HG03439 (cell line): ENCODE measurements around the gene IL1RL2.
A peak's percentile ranks its signal among the peaks of the same experiment; 100 is the strongest.

Experiments used
- ATAC-seq: cut with Tn5 transposase; IDR thresholded peaks from one replicate; pipeline ENCODE4 v1.9.1; 2021; ENCODE audit warnings: mild to moderate bottlenecking, moderate library complexity; ENCODE audit not compliant: unreplicated experiment

The IL1RL2 gene

DNA sequence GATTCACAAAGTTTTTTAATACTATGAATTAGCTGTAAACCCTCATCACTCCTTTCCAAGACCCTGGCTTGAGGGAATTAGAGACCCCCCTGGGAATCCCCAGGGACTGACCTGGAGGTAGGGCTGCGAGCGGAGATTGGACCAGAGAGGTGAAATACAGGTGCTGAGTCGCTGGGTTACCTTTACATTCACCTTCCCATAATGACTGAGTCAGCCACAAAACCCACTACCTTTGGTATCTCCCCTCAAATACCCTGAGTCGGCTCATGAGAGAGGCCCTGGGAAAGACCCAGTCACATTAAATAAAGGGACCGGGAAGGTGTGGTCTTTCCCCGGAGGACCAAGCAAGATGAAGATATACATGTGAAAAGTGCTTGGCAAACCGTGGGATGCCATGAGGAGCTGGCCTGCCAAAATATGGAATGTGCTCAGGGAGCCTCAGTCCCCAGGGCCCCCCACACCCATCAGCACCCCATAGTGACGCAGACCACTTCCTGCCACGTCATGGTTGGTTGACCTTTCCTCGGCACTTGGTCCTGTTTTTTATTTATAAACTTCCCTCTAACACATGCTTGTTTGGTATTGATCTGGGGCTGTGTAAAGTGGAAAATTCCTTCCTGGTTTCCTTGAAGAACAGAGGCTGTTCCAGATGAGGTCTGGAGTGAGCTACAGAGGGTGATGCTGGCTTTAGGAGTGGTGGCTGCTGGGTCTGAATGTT is 51.4 kb downstream of the IL1RL2 start:
- no peak for ATAC-seq

DNA sequence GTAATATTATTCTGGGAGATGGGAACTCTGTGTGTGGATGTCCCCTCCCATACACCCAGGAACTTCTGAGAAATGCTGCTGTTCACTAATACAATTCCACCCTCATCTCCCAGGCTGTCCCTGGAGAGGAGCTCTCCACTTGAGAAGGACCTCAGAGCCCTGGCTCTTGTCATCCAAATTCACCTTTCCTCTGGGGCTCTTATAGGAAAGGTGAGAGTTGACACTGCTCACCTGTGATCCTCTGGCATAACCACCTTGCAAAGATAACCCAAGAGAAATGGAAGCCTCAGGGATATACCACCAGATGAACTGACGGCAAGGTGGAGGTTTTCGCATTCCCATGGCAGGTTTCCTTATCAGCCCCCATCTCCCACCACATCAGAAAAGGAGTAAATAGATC is 52.0 kb downstream of the IL1RL2 start:
- ATAC-seq: no peak

DNA sequence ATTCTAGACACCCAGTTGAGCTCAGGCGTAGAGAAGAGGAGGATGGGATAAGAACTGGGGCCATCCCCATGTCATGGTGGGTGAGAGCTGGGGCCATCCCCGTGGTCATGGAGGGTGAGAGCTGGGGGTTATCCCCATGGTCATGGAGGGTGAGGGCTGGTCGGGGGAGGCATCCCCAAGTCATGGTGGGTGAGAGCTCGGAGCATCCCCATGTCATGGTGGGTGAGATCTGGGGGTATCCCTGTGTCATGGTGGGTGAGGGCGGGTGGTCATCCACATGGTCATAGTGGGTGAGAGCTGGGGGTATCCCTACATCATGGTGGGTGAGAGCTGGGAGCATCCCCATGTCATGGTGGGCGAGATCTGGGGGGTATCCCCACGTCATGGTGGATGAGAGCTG is 52.5 kb downstream of the IL1RL2 start:
- ATAC-seq: no peak

DNA sequence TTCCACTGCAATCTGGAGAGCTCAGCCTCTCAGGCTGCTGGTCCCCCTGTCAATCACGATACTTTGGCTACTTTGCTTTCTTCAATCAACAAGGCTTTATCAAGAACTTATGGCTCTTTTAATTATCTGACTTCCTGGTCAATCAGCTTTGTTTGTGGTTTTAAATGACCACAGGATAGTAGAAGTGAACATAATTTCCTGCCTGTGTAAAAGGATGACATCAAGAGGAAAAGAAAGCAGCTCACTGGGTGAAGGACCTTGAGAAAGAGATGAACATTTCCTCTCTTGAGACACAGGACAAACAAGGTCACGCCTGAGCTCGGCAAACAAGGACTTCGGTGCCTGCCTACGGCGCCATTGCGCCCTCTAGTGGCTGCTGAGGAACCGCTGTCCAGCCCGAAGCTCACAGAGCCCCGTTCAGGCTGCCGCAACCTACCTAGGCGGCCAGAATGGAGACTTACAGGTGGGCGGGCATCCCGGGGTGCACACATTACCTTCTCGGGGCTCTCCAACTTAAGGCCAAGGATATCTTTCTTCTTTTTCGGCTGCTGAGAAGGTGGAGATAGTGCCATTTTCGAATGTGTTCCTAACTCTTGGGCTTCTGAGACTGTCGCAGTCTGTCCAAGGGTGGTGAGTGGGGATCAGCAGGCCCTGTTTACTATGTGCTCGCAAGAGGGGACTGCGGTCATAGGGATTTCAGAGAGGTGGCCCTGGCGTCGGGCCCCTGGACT is 54.0 kb downstream of the IL1RL2 start:
- peak; percentile 87 for ATAC-seq

DNA sequence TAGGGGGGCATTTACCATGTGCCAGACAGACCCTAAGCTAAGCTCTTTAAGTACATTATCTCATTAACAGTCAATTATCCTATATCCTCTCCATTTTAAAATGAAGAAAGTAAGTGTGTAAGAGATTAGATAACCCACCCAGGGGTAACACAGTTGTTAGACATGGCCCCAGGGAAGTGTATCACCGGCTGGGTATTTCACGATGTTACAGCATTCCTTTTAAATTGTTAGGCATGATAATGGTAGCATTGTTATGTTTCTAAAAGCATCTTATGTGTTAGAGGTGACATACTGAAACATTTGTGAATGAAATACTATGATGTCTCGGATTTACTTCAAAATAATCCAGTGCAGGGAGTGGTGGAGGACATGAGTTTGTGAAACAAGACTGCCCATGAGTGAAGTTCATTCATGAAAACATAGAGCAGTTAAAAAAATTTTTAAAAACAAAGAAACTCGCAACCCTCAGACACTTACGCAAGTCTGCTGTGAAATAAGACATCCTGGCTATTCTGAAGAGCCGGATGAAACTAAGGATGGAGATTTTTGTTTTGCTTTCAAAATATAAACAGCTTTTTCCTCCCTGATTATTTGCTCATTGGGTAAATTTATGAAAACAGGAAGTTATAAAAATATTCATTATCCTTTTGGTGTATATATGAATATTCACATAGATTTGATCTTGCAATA is 54.9 kb downstream of the IL1RL2 start:
- ATAC-seq: no peak

DNA sequence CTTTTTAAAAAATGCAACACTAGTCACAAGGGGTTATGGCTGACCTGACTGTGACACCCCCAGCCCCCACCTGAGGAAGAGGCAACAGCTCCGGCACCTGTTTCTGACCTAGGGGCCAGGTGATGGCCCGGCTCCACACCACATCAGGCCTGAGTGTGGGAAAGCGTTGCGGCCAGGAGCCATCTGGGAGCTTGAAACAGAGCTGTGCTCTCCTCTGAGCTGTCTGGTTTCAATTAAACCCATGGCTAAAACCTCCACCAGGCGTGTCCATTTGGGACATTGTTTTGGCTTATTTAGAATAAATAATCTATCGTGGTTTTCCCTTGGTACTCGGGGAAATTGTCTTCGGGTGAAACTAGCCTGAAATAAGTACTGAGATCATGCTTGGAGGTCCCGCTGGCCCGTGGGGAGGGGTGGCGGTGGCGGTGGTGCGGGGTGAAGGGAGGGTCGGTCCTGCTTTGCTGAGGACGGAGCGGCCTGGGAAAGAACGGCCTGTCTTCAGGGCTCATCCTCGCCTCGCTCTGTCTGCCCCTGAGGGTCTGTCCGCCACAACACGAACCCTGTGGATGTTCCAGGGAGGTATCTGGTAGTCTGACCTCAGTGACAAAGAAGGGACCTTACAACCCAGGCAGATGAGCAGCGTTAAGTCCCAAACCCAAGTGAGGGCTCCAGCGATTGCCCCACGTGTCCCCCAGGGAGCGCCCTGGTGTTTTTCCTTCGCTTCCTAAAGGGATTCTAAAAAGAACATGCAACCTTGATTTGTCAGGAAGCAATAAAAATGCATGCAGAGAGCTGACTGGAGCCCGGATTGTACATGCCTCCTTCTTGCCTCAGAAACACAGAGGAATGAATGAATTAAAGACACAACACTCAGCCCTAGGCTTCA is 58.7 kb downstream of the IL1RL2 start:
- ATAC-seq: no peak

DNA sequence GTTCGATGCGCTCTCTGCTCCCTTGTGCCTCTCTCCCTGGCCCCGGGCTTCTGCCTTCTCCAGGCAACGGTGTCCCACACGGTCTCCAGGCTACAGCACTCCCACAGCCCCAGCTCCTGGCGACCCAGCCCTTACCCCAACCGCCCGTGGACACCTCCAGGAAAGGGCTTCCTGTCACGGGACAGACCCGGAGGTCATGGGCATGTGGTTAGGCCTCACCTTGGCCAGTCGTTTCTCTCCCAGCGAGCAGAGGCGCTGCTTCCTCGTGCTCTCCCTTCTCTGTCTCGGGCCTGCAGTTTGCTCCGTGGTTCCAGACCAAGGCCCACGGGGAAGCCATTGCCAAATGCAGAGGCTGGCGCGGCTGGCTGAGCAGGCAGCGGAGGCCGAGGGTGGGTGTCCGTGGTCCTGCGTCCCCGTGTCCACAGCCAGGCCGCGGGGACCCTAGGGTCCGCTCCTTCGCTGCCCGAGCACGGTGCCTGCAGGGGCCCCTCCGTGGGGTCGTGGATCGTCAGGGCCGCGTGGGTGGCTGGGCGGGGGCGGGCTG is 63.5 kb downstream of the IL1RL2 start:
- no peak for ATAC-seq

DNA sequence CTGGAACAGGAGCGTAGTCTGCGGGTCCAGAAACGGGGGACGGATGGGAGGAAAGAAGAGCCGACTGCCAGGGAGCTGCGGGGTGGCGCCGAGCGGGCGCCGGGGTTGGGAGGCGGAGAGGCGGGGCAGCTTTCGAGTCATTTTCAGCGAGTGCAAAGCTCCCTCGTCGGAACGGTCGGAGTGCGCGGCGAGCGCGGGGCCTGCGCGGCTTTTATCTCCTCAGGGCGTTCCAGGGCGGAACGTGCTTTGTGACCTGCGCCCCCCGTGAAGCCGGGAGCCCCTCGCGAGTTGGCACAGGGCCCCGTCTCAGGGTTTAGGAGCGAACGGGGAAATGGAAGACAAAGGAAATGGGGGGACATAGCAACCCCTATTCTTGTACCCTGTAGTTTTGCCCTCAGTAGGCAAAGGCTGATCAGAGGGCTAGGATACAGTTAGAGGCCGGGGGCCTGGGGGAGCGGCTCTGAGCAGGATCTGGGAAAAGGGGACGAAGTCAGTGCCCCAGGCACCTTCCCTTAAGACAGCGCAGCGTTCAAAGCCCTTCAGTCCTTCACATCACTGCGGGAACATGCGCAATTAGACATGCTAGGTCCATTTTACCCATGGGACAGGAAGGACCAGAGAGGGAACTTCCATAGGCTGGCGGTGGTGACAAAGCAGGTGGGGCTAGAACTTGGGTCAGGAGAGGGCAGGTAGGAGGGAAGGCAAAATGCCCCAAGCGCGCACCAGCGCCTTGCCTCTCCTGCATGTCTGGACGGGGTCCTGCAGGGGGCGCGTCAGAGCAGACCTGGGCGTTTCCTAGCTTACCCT is 64.4 kb downstream of the IL1RL2 start:
- ATAC-seq: no peak

DNA sequence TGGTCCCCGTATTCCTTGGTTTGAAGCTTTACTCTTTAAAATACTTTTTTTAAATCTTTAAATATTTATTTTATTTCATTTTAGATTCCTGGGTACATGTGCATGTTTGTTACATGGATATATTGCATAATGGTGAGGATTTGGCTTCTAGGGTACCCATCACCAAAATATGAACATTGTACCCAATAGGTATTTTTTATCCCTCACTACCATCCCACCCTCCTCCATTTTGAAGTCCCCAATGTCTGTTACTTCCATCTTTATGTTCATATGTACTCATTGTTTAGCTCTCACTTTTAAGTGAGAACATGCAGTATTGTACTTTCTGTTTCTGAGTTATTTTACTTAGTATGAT is 65.0 kb downstream of the IL1RL2 start:
- ATAC-seq: no peak

DNA sequence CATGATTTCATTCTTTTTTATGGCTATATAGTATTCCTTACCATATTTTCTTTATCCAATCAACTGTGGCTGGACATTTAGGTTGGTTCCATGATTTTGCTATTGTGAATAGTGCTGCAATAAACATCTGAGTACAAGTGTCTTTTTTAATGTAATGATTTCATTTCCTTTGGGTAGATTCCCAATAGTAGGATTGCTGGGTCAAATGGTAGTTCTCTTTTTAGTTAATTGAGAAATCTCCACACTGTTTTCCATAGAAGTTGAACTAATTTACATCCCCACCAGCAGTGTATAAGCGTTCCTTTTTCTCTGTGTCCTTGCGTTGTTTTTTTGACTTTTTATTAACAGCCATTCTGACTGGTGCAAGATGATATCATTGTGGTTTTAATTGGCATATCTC is 65.4 kb downstream of the IL1RL2 start:
- no peak for ATAC-seq

DNA sequence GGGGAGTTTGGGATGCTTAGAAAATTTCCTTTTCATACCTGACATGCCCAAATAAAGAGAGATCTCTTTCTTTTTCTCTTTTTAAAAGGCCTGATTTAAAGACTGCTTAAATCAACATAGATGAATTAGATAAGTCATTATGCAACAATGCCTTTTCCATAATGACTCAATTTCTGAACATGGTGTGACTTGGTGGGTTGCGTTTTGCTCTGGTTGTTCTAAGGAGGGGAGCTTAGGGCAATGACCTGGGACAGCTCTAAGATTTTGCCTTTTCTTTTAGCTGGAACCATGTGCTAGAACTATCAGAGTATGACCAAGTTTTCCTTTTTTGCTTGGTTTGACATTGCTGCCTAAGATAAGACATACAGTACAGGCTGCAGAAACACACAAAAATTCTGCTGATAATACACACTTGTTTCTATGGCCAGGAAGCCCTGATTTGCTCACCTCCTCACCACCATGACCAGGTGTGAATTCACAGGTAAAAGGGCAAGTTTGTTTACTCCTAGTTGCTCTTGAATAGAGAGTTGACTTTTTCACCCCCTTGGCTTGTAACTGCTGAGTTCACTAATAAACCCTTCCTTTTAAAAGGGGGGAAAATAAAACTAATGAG is 66.4 kb downstream of the IL1RL2 start:
- ATAC-seq: no peak

DNA sequence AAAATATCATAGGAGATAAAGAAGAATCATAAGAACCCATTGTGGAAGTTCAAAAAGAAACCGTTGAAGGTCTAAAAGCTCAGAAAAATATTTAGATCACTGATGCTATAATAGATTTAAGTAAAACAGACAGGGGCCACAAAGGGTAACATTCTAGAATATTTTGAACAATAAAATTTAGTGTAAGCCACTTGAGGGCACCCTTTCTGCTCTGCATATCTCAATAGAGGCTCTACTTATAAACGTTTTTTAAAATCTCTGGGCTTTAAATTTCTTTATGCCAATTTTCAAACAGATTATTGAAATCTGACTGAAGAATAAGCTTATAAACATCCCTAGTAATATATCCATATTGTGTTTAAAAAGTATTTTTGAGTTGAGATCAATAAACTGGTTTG is 66.9 kb downstream of the IL1RL2 start:
- no peak for ATAC-seq

DNA sequence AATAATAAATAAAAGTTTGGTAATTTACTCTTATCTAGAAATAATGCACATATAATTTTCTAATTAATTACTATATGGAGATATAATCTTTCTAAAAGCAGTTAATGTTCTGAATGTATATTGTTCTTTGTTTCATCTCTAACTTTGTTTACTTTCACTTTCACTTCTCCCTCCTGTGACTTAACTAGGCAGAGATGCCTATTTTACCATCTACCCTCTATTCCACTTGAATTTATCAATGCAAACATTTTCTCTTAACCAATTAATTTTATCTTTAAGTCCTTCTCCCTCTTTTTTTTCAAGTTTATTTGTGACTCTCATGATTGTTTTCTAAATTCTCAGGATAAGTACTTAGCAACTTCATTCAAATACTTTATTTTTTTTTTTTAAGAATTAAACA is 69.5 kb downstream of the IL1RL2 start:
- no peak for ATAC-seq

DNA sequence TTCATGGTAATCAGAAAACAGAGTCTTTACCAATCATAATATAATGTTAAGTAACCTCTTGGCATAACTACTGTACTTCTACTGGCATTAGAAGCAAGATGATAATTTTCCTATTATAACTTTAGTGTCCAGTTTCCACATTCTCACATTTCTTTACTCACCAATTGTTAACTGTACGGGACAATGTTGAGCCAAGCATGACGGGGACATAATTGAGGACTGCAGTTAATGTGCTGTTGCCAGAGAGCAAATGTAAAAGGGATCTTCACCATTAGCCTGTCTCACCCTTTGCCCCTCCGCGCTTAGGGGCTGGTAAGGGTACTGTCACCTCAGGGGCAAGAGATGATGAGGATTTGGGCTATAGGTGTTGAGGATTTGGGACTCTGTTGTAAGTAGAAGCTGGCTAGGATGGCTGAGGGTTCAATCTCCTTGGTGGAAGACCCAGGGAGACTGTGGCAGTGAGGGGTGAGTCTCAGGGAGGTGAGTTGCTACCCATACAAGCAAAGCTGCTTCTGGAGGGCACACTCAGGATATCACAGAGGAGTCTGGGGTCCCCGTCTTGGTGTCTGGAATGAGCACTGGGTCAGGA is 70.1 kb downstream of the IL1RL2 start:
- ATAC-seq: no peak

DNA sequence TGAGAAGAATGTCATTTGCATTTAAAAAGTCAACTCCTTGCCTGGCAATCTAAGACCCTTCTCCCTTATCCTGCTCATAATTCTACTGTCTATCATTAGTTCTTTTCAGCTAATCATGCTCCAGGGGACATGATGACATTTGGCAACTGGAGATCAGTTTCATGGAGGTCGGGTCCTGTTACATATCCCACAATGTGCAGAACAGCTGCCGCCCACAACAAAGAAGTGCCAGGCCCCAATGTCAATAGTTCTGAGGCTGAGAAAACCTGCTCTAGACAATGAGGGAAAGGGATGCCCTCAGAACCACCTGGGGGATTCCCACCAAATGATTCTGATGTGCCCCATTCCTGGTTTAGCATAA is 71.2 kb downstream of the IL1RL2 start:
- no peak for ATAC-seq

DNA sequence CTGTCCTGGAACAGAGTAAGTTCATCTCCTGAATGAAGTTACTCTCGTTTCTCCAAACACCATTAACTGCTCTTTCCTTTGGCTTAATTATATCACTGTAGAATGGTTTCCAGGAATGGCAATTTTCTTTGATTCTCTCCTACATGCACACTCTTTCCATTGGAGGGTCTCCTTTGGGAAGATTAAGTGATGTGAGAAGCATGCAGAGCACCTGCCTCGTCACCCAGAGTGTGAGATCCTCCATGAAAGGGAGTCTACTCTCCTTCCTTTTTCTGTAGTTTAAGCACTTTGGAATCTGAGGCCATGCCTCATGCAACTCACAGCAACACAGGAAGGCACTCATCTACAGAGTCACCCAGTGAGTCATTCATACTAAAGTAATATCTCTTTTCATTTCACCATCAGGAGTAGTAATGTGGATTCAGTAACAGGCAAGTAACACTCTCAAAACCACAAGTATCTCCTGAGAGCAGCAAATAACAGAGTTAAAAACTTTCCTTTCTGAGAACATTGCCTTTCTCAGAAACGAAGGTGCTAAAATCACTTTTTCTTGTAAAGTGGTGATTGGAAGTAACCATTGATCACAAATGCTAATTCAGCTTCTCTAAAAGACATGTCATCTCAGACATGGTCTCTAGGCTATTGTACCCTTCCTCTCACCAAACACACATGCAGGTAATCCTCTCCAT is 71.7 kb downstream of the IL1RL2 start:
- no peak for ATAC-seq

DNA sequence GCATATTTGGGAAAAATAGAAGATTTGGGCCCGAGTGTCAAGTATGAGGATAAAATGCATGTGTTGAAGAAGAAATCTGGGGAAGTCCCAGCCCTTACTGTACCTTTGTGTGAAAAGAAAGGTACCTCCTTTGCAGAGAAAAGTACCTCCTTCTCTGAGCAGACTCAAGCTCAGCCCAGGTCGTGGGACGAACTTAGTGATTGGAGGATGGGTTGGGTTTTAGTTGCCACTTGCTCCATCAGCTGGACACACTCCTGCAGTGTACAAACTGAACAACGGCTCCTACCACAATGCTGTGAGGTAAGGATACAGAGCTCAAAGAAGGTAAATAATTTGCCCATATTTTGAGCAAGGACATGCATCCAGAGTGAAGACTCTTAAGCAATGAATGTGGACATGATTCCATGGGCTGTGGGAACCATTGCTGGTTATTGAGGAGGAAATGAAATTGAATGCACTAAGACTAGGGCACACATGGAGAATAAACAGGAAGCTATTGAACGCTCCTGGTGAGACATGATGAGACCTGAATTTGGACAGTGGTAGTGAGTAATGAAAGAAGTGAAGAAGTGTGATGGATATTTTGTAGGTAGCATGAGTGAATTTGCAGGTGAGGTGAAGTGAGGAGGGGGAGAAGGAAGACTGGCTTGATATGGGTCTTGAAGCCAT is 74.8 kb downstream of the IL1RL2 start:
- ATAC-seq: no peak
